Activated T-cell treated with anti-CD3 and anti-CD28 coated beads, Interleukin-2, amount 50 U/mL, for 4 hours (primary cell): ENCODE data around the gene BAK1. TPM values are rescaled to one million over a fixed set of nuclear protein-coding genes. Genes with fewer than 3 reads are reported as not detected.
"Not testable (repeated sequence)": the region's sequence is repeated elsewhere in the genome, so short reads cannot be mapped to it uniquely, and the experiment has no call there.

ENCODE experiments used
- ATAC-seq, 2 donors: fragments of 200-7000 bp; cut with Tn5 transposase; one replicate each; pipeline ENCODE4 v1.10.0; 2021
- DNase-seq: peaks from one replicate; pipeline ENCODE4 v3.0.0-alpha.2; 2020
- H3K27me3 Mint-ChIP-seq: one replicate; pipeline ENCODE4 v1.8.0; 2021; ENCODE audit warnings: low read depth, mixed read lengths
- H3K36me3 Mint-ChIP-seq: one replicate; pipeline ENCODE4 v1.8.0; 2022; ENCODE audit warnings: mixed read lengths; ENCODE audit not compliant: insufficient read depth
- H3K4me1 Mint-ChIP-seq: one replicate; pipeline ENCODE4 v1.8.0; 2021; ENCODE audit warnings: low read depth, mixed read lengths
- H3K4me3 Mint-ChIP-seq: one replicate; pipeline ENCODE4 v1.8.0; 2021; ENCODE audit warnings: mild to moderate bottlenecking, moderate library complexity, mixed read lengths
- H3K9me3 Mint-ChIP-seq: one replicate; pipeline ENCODE4 v1.8.0; 2021; ENCODE audit warnings: mixed read lengths
- total RNA-seq, 3 donors: library from RNA; stranded (reverse); gene quantifications; one replicate each; pipeline ENCODE4 v1.2.1, GENCODE V29; 2021

Gene BAK1
- total RNA-seq, 3 donors from 2014 or later = 42.1 to 52.0 (median 49.8) TPM

- Mint-ChIP-seq H3K36me3 (peaks cover 8% of the 10 kb centered on the region), H3K9me3 (no peaks in the 10 kb centered on the region), H3K4me1 (peaks cover 36% of the 10 kb centered on the region), H3K4me3 (no peak overlapping the region), H3K27me3 (no peaks in the 10 kb centered on the region)
- DNase-seq = no peak
- ATAC-seq = no peak
Measured at GRCh38 chr6:33567836-33568235, 12.2 kb downstream of the BAK1 start.

GRCh38 chr6:33566182-33567084 is 13.6 kb downstream of the BAK1 start:
- no peaks in the 10 kb centered on the region for H3K9me3 Mint-ChIP-seq
- H3K27me3 Mint-ChIP-seq = no peaks in the 10 kb centered on the region
- DNase-seq (no peak), ATAC-seq (no peak)
- peaks cover 6% of the 10 kb centered on the region for H3K36me3 Mint-ChIP-seq
- H3K4me3 Mint-ChIP-seq = no peak overlapping the region
- H3K4me1 Mint-ChIP-seq = peaks cover 26% of the 10 kb centered on the region

- H3K4me1 Mint-ChIP-seq = no peaks in the 10 kb centered on the region
- no peak overlapping the region for H3K4me3 Mint-ChIP-seq
- H3K9me3 Mint-ChIP-seq = no peaks in the 10 kb centered on the region
- H3K36me3 Mint-ChIP-seq = no peaks in the 10 kb centered on the region
- no peaks in the 10 kb centered on the region for H3K27me3 Mint-ChIP-seq
- no peak for ATAC-seq
- no peak for DNase-seq
Measured at GRCh38 chr6:33558801-33559200, 21.3 kb downstream of the BAK1 start.

GRCh38 chr6:33557376-33557775 is 22.7 kb downstream of the BAK1 start:
- DNase-seq (no peak), ATAC-seq (no peak)
- H3K9me3 Mint-ChIP-seq = no peaks in the 10 kb centered on the region

GRCh38 chr6:33552883-33553282 is 27.2 kb downstream of the BAK1 start:
- not testable (repeated sequence) for H3K4me3 Mint-ChIP-seq, H3K9me3 Mint-ChIP-seq, H3K27me3 Mint-ChIP-seq, DNase-seq, H3K36me3 Mint-ChIP-seq, ATAC-seq
- peaks cover 11% of the 10 kb centered on the region for H3K4me1 Mint-ChIP-seq

More at GRCh38 chr6:33557376-33557775, 22.7 kb downstream of the BAK1 start:
- no peaks in the 10 kb centered on the region for H3K36me3 Mint-ChIP-seq
- H3K4me1 Mint-ChIP-seq = no peaks in the 10 kb centered on the region
- no peaks in the 10 kb centered on the region for H3K27me3 Mint-ChIP-seq
- no peak overlapping the region for H3K4me3 Mint-ChIP-seq

- Mint-ChIP-seq H3K36me3 (no peaks in the 10 kb centered on the region), H3K27me3 (no peaks in the 10 kb centered on the region), H3K4me1 (peaks cover 17% of the 10 kb centered on the region), H3K4me3 (no peak overlapping the region), H3K9me3 (no peaks in the 10 kb centered on the region)
- DNase-seq (no peak), ATAC-seq (no peak)
Measured at GRCh38 chr6:33552252-33552651, 27.8 kb downstream of the BAK1 start.

GRCh38 chr6:33551538-33551937 is 28.5 kb downstream of the BAK1 start:
- Mint-ChIP-seq H3K9me3 (no peaks in the 10 kb centered on the region), H3K4me1 (peaks cover 19% of the 10 kb centered on the region), H3K4me3 (no peak overlapping the region), H3K36me3 (no peaks in the 10 kb centered on the region), H3K27me3 (no peaks in the 10 kb centered on the region)
- DNase-seq (no peak), ATAC-seq (no peak)

GRCh38 chr6:33549896-33550295 is 30.2 kb downstream of the BAK1 start:
- no peak overlapping the region for H3K4me3 Mint-ChIP-seq
- no peaks in the 10 kb centered on the region for H3K36me3 Mint-ChIP-seq
- no peak for ATAC-seq
- peaks cover 20% of the 10 kb centered on the region for H3K4me1 Mint-ChIP-seq
- no peak for DNase-seq
- H3K9me3 Mint-ChIP-seq = no peaks in the 10 kb centered on the region
- H3K27me3 Mint-ChIP-seq = no peaks in the 10 kb centered on the region

- DNase-seq (no peak), ATAC-seq (no peak)
- Mint-ChIP-seq H3K36me3 (no peaks in the 10 kb centered on the region), H3K4me3 (no peak overlapping the region), H3K4me1 (peaks cover 20% of the 10 kb centered on the region), H3K9me3 (no peaks in the 10 kb centered on the region), H3K27me3 (no peaks in the 10 kb centered on the region)
Measured at GRCh38 chr6:33549196-33549595, 30.9 kb downstream of the BAK1 start.

- Mint-ChIP-seq H3K27me3 (no peaks in the 10 kb centered on the region), H3K36me3 (no peaks in the 10 kb centered on the region), H3K9me3 (no peaks in the 10 kb centered on the region), H3K4me3 (no peak overlapping the region), H3K4me1 (peaks cover 20% of the 10 kb centered on the region)
- ATAC-seq = no peak
- no peak for DNase-seq
Measured at GRCh38 chr6:33547499-33547898, 32.6 kb downstream of the BAK1 start.

- Mint-ChIP-seq H3K27me3 (no peaks in the 10 kb centered on the region), H3K9me3 (no peaks in the 10 kb centered on the region), H3K36me3 (no peaks in the 10 kb centered on the region), H3K4me3 (no peak overlapping the region), H3K4me1 (peaks cover 20% of the 10 kb centered on the region)
- ATAC-seq (no peak), DNase-seq (no peak)
Measured at GRCh38 chr6:33546766-33547165, 33.3 kb downstream of the BAK1 start.

- H3K36me3 Mint-ChIP-seq, H3K4me3 Mint-ChIP-seq, H3K27me3 Mint-ChIP-seq, DNase-seq, H3K9me3 Mint-ChIP-seq, ATAC-seq: not testable (repeated sequence)
- peaks cover 20% of the 10 kb centered on the region for H3K4me1 Mint-ChIP-seq
Measured at GRCh38 chr6:33545292-33545691, 34.8 kb downstream of the BAK1 start.

- Mint-ChIP-seq H3K4me1 (peaks cover 11% of the 10 kb centered on the region), H3K27me3 (no peaks in the 10 kb centered on the region), H3K4me3 (no peak overlapping the region), H3K9me3 (no peaks in the 10 kb centered on the region), H3K36me3 (no peaks in the 10 kb centered on the region)
- ATAC-seq = no peak
- DNase-seq = no peak
Measured at GRCh38 chr6:33543116-33543515, 37.0 kb downstream of the BAK1 start.

GRCh38 chr6:33540768-33541167 is 39.3 kb downstream of the BAK1 start:
- ATAC-seq = no peak
- Mint-ChIP-seq H3K4me3 (no peak overlapping the region), H3K9me3 (no peaks in the 10 kb centered on the region), H3K4me1 (no peaks in the 10 kb centered on the region), H3K27me3 (no peaks in the 10 kb centered on the region), H3K36me3 (no peaks in the 10 kb centered on the region)
- DNase-seq = no peak

GRCh38 chr6:33534702-33535101 is 45.4 kb downstream of the BAK1 start:
- Mint-ChIP-seq H3K9me3 (no peaks in the 10 kb centered on the region), H3K27me3 (no peaks in the 10 kb centered on the region), H3K4me3 (no peak overlapping the region), H3K4me1 (peaks cover 11% of the 10 kb centered on the region), H3K36me3 (no peaks in the 10 kb centered on the region)
- ATAC-seq (no peak), DNase-seq (no peak)
